RWPE1 (cell line): ENCODE data around the gene SLC30A1.
A peak's percentile ranks its signal among the peaks of the same experiment; 100 is the strongest.

Source experiments
- CTCF ChIA-PET: fragments of 350-600 bp; sonication (Branson Sonifier 250); formaldehyde crosslinking; extraction: SDS; loops from one replicate; lab custom pipeline; 2021; lab: Yijun Ruan, JAX
- POLR2A ChIA-PET: fragments of 400-600 bp; formaldehyde crosslinking; extraction: SDS; loops from one replicate; lab custom pipeline; 2020; ENCODE audit warnings: antibody characterized with exemption; ENCODE audit not compliant: low non-redundant PET; lab: Yijun Ruan, JAX
- DNase-seq: peaks from one replicate; pipeline ENCODE4 v3.0.0; 2012; ENCODE audit warnings: low spot score
- H3K27ac ChIP-seq: fragments of 450-650 bp; 2 replicates; pipeline ENCODE4 v1.5.1; 2017
- TF ChIP-seq, protein P1 (sequence below): fragments of 450-650 bp; conservative IDR thresholded peaks from 2 replicates; pipeline ENCODE4 v1.5.1; 2017; ENCODE audit warnings: low read depth, mild to moderate bottlenecking

SLC30A1 gene

DNA sequence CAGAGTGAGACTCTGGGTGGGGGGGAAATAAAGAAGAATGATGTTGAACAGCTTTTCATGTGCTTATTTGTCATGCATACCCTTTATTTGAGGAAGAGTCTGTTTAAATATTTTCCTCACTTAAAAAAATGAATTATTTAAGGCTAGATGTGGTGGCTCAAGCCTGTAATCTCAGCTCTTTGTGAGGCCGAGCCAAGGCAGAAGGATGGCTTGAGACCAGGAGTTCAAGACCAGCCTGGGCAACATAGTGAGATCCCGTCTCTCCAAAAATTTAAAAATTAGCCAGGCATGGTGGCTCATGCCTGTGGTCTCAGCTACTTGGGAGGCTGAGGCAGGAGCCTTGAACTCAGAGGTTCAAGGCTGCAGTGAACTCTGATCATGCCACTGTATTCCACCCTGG is 25.4 kb downstream of the SLC30A1 start:
- no peak for DNase-seq
- CTCF ChIA-PET: interaction anchor here (0.5 to 0.6 kb wide), 2 partner anchors 242 to 350 kb away, joined by 3 read pairs; no protein-coding TSS in a partner anchor
- TF ChIP-seq, protein P1, sequence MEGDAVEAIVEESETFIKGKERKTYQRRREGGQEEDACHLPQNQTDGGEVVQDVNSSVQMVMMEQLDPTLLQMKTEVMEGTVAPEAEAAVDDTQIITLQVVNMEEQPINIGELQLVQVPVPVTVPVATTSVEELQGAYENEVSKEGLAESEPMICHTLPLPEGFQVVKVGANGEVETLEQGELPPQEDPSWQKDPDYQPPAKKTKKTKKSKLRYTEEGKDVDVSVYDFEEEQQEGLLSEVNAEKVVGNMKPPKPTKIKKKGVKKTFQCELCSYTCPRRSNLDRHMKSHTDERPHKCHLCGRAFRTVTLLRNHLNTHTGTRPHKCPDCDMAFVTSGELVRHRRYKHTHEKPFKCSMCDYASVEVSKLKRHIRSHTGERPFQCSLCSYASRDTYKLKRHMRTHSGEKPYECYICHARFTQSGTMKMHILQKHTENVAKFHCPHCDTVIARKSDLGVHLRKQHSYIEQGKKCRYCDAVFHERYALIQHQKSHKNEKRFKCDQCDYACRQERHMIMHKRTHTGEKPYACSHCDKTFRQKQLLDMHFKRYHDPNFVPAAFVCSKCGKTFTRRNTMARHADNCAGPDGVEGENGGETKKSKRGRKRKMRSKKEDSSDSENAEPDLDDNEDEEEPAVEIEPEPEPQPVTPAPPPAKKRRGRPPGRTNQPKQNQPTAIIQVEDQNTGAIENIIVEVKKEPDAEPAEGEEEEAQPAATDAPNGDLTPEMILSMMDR: no peak
- POLR2A ChIA-PET: no interaction called here
- H3K27ac ChIP-seq: peak overlapping the region; percentile 37; the same call in 1 of the 2 replicates

DNA sequence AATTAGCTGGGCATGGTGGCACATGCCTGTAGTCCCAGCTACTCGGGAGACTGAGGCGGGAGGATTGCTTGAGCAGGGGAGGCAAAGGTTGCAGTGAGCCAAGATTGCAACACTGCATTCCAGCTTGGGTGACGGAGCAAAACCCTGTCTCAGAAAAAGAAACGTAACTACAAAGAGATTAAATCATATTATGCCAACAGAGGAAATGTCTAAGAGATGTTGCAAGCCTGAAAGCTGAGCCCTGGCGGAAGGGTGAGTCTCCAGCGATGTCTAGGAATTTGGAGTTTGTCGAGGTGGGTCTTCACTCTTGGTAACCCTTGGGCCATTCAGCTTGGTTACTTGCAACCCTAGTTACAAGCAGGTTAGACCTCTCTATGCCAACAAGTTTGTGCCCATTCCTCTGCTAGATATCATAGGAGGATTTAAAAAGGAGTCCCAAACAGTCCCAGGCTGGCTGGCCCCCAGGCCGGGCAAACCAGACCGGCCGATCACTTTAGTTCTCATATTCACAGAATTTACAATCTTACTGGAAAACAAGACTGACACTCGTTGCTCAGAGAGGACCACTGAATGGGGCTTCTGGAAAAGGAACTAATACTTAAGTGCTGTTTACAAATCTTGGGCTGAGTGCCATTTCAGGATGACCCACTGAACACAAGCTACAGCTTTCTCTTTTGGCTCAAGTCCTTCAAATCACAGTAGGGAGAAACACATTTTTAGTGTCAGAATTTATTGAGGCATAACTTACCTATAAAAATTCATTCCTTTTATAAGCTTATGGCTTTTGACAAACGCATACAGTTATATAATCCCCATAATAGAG is 27.1 kb downstream of the SLC30A1 start:
- peak overlapping the region; percentile 91 for H3K27ac ChIP-seq
- ChIA-PET CTCF (interaction anchor here (0.5 to 1.0 kb wide), 4 partner anchors 103 to 483 kb away, joined by 3 to 4 read pairs (median 3); no protein-coding TSS in a partner anchor), POLR2A (interaction anchor here (0.6 kb wide), 1 partner anchor 27 kb away, joined by 4 read pairs; the partner anchor contains the start of gene SLC30A1)
- TF ChIP-seq, protein P1: no peak
- DNase-seq: peak; percentile 74

DNA sequence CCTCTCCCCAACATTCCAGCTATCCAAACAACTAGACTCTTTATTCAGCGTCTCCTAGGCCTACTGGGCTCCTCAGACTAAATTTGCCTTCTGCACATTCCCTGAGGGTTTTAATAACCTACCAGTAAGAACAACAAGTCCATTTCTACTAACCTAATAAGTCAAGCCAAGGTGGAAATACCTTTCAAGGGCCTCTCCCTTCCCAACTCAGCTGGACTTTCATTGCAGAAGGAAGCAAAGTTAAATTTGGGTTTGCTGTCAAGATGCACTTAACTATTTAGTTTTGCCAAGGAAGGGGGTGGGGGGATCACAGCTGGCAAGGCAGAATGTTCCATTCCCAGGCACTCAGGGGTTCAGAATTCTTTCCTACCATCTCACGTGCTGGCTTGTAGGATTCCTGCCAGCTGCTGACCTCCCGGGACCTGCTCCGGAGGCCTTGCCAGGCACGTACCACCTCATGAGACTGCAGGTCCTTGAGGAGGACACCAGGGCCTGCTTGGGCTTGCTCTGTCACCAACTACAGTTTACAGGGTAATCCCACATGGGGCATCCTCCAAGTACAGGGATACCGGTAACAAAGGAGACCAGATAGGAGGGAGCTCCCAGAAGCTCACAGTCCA is 29.8 kb downstream of the SLC30A1 start:
- DNase-seq: no peak
- POLR2A ChIA-PET: no interaction called here
- TF ChIP-seq, protein P1: no peak
- CTCF ChIA-PET: interaction anchor here (0.6 kb wide), 1 partner anchor 180 kb away, joined by 3 read pairs; no protein-coding TSS in a partner anchor
- peak overlapping the region; percentile 83 for H3K27ac ChIP-seq

DNA sequence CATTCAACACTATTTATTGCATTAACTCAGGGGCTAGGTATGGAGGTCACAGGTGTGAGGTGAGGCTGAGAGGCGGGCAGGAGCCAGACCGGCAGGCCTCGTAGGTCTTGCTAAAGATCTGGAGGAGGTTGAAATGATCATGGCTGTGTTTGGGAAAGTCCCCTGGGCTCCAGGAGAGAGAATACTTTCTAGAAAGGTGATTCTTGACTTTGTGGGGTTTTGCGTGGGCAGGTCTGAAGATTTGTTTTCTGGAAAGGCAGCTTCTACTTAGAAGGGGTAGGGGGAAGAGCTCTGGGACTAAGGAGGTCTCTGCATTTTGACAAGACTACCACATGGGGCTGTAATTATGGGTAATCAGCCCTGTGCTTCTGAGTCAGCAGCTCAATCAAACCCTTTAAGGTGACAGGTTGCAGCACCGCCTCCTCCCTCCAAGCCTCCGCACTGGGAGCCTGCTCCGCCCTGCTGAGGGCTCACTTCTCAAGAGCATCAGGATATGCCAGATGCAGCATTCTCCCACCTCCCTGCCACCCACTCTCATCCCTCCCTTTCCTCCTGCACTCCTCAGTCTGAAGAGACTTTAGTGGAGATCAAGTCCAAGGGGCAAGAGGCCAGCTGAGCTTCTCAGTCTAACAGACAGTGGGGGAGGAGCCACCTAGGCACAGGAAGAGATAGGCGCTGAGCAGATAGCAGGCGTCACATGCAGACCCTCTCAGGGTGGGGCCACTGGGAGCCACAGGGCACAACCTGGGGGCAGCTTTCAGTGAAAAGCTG is 30.5 kb downstream of the SLC30A1 start:
- peak overlapping the region; percentile 83 for H3K27ac ChIP-seq
- no peak for DNase-seq
- CTCF ChIA-PET: no interaction called here
- POLR2A ChIA-PET: no interaction called here
- TF ChIP-seq, protein P1: no peak

DNA sequence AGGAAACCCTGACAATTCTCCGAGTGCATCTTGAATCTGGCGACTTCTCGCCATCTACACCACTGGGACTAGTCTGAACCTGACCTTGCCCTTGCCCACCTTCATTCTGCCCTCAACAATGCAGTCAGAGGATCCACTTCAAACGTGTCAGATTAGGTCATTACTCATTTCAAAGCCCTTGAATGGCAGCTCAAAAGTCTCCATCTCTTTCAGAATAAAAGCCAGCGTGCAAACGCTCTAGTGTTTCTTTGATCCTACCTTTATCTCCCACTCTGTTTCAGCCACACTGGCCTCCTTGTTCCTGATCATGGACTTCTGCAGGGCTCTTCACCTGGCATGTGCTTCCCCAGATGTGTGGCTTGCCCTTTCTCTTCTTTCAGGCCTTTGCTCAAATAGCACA is 31.3 kb downstream of the SLC30A1 start:
- POLR2A ChIA-PET: no interaction called here
- DNase-seq: no peak
- TF ChIP-seq, protein P1: no peak

DNA sequence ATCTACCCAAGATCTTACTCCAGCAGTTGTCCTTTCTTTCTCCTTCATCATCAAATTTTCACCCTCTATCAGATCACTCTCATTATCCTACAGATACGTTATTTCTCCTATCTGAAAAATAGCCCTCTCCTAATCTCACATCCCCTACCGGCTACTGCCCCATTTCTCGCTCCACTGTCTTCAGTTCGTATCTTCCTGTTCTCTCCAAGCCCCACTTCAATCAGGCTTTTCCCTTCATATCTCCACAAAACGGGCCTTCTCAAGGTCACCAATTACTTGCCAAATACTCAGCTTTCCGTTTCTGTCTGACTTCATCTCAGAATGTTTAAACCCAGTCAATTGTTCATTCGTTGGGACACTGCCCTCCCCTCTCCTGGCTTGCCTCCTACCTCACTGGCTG is 32.4 kb downstream of the SLC30A1 start:
- no peak overlapping the region for H3K27ac ChIP-seq
- DNase-seq: no peak
- TF ChIP-seq, protein P1: no peak
- CTCF ChIA-PET: no interaction called here
- POLR2A ChIA-PET: no interaction called here

More for the DNA sequence above, 31.3 kb downstream of the SLC30A1 start:
- H3K27ac ChIP-seq: no peak overlapping the region
- CTCF ChIA-PET: no interaction called here
